HUES64 (cell line): ENCODE results near the gene ARHGAP44.

ENCODE experiments used
- H3K27ac ChIP-seq: 2 replicates; pipeline ENCODE4 v1.7.0; 2013; ENCODE audit warnings: low read depth, low read length, inconsistent platforms
- H3K27me3 ChIP-seq: 2 replicates; pipeline ENCODE4 v1.6.1; 2013; ENCODE audit warnings: mild to moderate bottlenecking, low read length; ENCODE audit not compliant: insufficient read depth
- H3K36me3 ChIP-seq: 2 replicates; pipeline ENCODE4 v1.6.1; 2013; ENCODE audit warnings: mild to moderate bottlenecking, low read length; ENCODE audit not compliant: insufficient read depth
- H3K4me1 ChIP-seq: 2 replicates; pipeline ENCODE4 v1.6.1; 2013; ENCODE audit warnings: mild to moderate bottlenecking, low read length, moderate library complexity; ENCODE audit not compliant: insufficient read depth
- H3K4me3 ChIP-seq: 2 replicates; pipeline ENCODE4 v1.5.1; 2013; ENCODE audit warnings: mild to moderate bottlenecking, low read length, moderate library complexity
- H3K9ac ChIP-seq: 2 replicates; pipeline ENCODE4 v1.6.1; 2013; ENCODE audit warnings: mild to moderate bottlenecking, low read depth, low read length
- H3K9me3 ChIP-seq: 2 replicates; pipeline ENCODE4 v1.6.1; 2013; ENCODE audit warnings: low read depth, low read length; ENCODE audit not compliant: insufficient read depth
- WGBS: fragments of 150-250, 120-280 bp; methylation state at CpG from one replicate; pipeline ENCODE4 v1.1.7; 2013; ENCODE audit warnings: missing lambda C conversion rate; 5-methylcytosine and 5-hydroxymethylcytosine counted together

The ARHGAP44 gene

GRCh38 chr17:12927541-12928425, 138.5 kb downstream of the ARHGAP44 start:
- Histone ChIP-seq H3K4me3 (no peak overlapping the region), H3K36me3 (peaks cover 7% of the 10 kb centered on the region; the same call in 1 of the 2 replicates), H3K9ac (no peak overlapping the region), H3K27me3 (no peaks in the 10 kb centered on the region), H3K27ac (no peak overlapping the region), H3K9me3 (no peaks in the 10 kb centered on the region), H3K4me1 (no peaks in the 10 kb centered on the region)
- 94% methylated on average over 2 of the region's 5 CpGs for WGBS

GRCh38 chr17:12928736-12929135, 139.4 kb downstream of the ARHGAP44 start:
- WGBS, result 77% methylated on average over 2 of the region's 2 CpGs
- no peaks in the 10 kb centered on the region for H3K9me3 ChIP-seq

GRCh38 chr17:12936501-12936900, 147.2 kb downstream of the ARHGAP44 start:
- H3K4me1 ChIP-seq, result no peaks in the 10 kb centered on the region
- 0 out of 2 replicates have a peak, but pooled peaks cover 6% of the 10 kb centered on the region for H3K9me3 ChIP-seq
- no peaks in the 10 kb centered on the region for H3K36me3 ChIP-seq
- 88% methylated on average over 3 of the region's 3 CpGs for WGBS
- no peak overlapping the region for H3K4me3 ChIP-seq
- no peaks in the 10 kb centered on the region for H3K27me3 ChIP-seq
- no peak overlapping the region for H3K27ac ChIP-seq
- no peak overlapping the region for H3K9ac ChIP-seq

More at GRCh38 chr17:12928736-12929135, 139.4 kb downstream of the ARHGAP44 start:
- Histone ChIP-seq H3K36me3 (peaks cover 7% of the 10 kb centered on the region; the same call in 1 of the 2 replicates), H3K27ac (no peak overlapping the region), H3K9ac (no peak overlapping the region), H3K4me3 (no peak overlapping the region), H3K4me1 (no peaks in the 10 kb centered on the region), H3K27me3 (no peaks in the 10 kb centered on the region)

GRCh38 chr17:12940699-12941098, 151.4 kb downstream of the ARHGAP44 start:
- Histone ChIP-seq H3K27ac (no peak overlapping the region), H3K9me3 (0 out of 2 replicates have a peak, but pooled peaks cover 6% of the 10 kb centered on the region), H3K4me1 (no peaks in the 10 kb centered on the region), H3K9ac (no peak overlapping the region), H3K4me3 (no peak overlapping the region), H3K36me3 (peaks cover 5% of the 10 kb centered on the region; the same call in 1 of the 2 replicates), H3K27me3 (no peaks in the 10 kb centered on the region)
- 96% methylated on average over 2 of the region's 2 CpGs for WGBS

- H3K36me3 ChIP-seq, result peaks cover 27% of the 10 kb centered on the region
- H3K27me3 ChIP-seq, result no peaks in the 10 kb centered on the region
- no peaks in the 10 kb centered on the region for H3K4me1 ChIP-seq
- H3K9ac ChIP-seq, result no peak overlapping the region
- H3K27ac ChIP-seq, result no peak overlapping the region
- H3K4me3 ChIP-seq, result no peak overlapping the region
- 94% methylated on average over 4 of the region's 4 CpGs for WGBS
- H3K9me3 ChIP-seq, result no peaks in the 10 kb centered on the region
These were observed 157.7 kb downstream of the ARHGAP44 start for GRCh38 chr17:12947047-12947446.

- Histone ChIP-seq H3K9ac (no peak overlapping the region), H3K9me3 (peaks cover 5% of the 10 kb centered on the region; the same call in 1 of the 2 replicates), H3K27ac (no peak overlapping the region), H3K36me3 (peaks cover 64% of the 10 kb centered on the region), H3K4me3 (no peak overlapping the region), H3K4me1 (no peaks in the 10 kb centered on the region), H3K27me3 (no peaks in the 10 kb centered on the region)
- WGBS, result 93% methylated on average over 3 of the region's 4 CpGs
These were observed 162.7 kb downstream of the ARHGAP44 start for GRCh38 chr17:12952012-12952411.

- Histone ChIP-seq H3K27ac (no peak overlapping the region), H3K9me3 (peaks cover 9% of the 10 kb centered on the region; the same call in 1 of the 2 replicates), H3K4me1 (no peaks in the 10 kb centered on the region), H3K4me3 (no peak overlapping the region), H3K36me3 (peaks cover 68% of the 10 kb centered on the region), H3K27me3 (no peaks in the 10 kb centered on the region), H3K9ac (no peak overlapping the region)
- 94% methylated on average over 13 of the region's 13 CpGs for WGBS
These were observed 163.9 kb downstream of the ARHGAP44 start for GRCh38 chr17:12953156-12953555.

- H3K9ac ChIP-seq, result no peak overlapping the region
- no peaks in the 10 kb centered on the region for H3K4me1 ChIP-seq
- peaks cover 9% of the 10 kb centered on the region; the same call in 1 of the 2 replicates for H3K9me3 ChIP-seq
- H3K27ac ChIP-seq, result no peak overlapping the region
- peaks cover 74% of the 10 kb centered on the region for H3K36me3 ChIP-seq
- WGBS, result 90% methylated on average over 5 of the region's 5 CpGs
- no peak overlapping the region for H3K4me3 ChIP-seq
- H3K27me3 ChIP-seq, result no peaks in the 10 kb centered on the region
These were observed 166.2 kb downstream of the ARHGAP44 start for GRCh38 chr17:12955521-12955920.

GRCh38 chr17:12958786-12959185, 169.5 kb downstream of the ARHGAP44 start:
- Histone ChIP-seq H3K27me3 (no peaks in the 10 kb centered on the region), H3K4me3 (no peak overlapping the region), H3K36me3 (peaks cover 48% of the 10 kb centered on the region), H3K27ac (no peak overlapping the region), H3K9me3 (peaks cover 9% of the 10 kb centered on the region; the same call in 1 of the 2 replicates), H3K4me1 (no peaks in the 10 kb centered on the region), H3K9ac (no peak overlapping the region)
- 96% methylated on average over 12 of the region's 12 CpGs for WGBS

GRCh38 chr17:12959441-12959840, 170.1 kb downstream of the ARHGAP44 start:
- Histone ChIP-seq H3K4me1 (no peaks in the 10 kb centered on the region), H3K27ac (no peak overlapping the region), H3K36me3 (peaks cover 43% of the 10 kb centered on the region), H3K9me3 (peaks cover 9% of the 10 kb centered on the region; the same call in 1 of the 2 replicates), H3K9ac (no peak overlapping the region), H3K4me3 (no peak overlapping the region), H3K27me3 (no peaks in the 10 kb centered on the region)
- 96% methylated on average over 7 of the region's 8 CpGs for WGBS

GRCh38 chr17:12961655-12962054, 172.4 kb downstream of the ARHGAP44 start:
- WGBS, result 95% methylated on average over 4 of the region's 4 CpGs
- Histone ChIP-seq H3K4me3 (no peak overlapping the region), H3K9me3 (0 out of 2 replicates have a peak, but pooled peaks cover 4% of the 10 kb centered on the region), H3K36me3 (peaks cover 24% of the 10 kb centered on the region), H3K9ac (no peak overlapping the region), H3K27ac (no peak overlapping the region), H3K4me1 (no peaks in the 10 kb centered on the region), H3K27me3 (no peaks in the 10 kb centered on the region)
